H1 (cell line): Measurements from ENCODE around the gene RNF157. TPM values are rescaled to one million over a fixed set of nuclear protein-coding genes. Genes with fewer than 3 reads are reported as not detected.
A peak's percentile ranks its signal among the peaks of the same experiment; 100 is the strongest.

Source experiments
- ATF2 ChIP-seq: IDR thresholded peaks from 2 replicates; pipeline ENCODE4 v1.6.1; 2012; ENCODE audit warnings: low read length, inconsistent platforms
- CEBPB ChIP-seq: IDR thresholded peaks from 2 replicates; pipeline ENCODE4 v1.6.1; 2012; ENCODE audit warnings: low read depth, low read length
- FOSL1 ChIP-seq: IDR thresholded peaks from 2 replicates; pipeline ENCODE4 v1.6.1; 2011; ENCODE audit warnings: mild to moderate bottlenecking, low read depth, low read length, moderate library complexity; ENCODE audit not compliant: insufficient read depth
- GTF2F1 ChIP-seq: IDR thresholded peaks from 2 replicates; pipeline ENCODE4 v1.6.1; 2012; ENCODE audit warnings: low read depth, low read length, improper control_type of control experiment, borderline replicate concordance
- KDM4A ChIP-seq: IDR thresholded peaks from one replicate; pipeline ENCODE4 v1.7.1; 2012; ENCODE audit warnings: low read depth, mild to moderate bottlenecking, moderate library complexity, low read length, inconsistent platforms; ENCODE audit not compliant: severe bottlenecking
- SAP30 ChIP-seq: fragments of 300-600 bp; sonication (generic); IDR thresholded peaks from 2 replicates; pipeline ENCODE4 v1.7.1; 2012; ENCODE audit warnings: low read length, moderate library complexity, mild to moderate bottlenecking, inconsistent platforms; ENCODE audit not compliant: insufficient read depth, insufficient replicate concordance
- TAF7 ChIP-seq: optimal IDR thresholded peaks from 2 replicates; pipeline ENCODE3; 2011; ENCODE audit warnings: low read depth, mild to moderate bottlenecking, inconsistent platforms, low read length, moderate library complexity, borderline replicate concordance
- polyA plus RNA-seq, 7 experiments: library from polyadenylated mRNA; depleted of rRNA in 3 of 7; stranded (reverse) in 5 of 7; unstranded in 2 of 7; fragments of >200 nt in 5 of 7; fragments of 200-250 nt in 2 of 7; gene quantifications; 1 replicate in 5 of 7; 2 replicates in 1 of 7; 4 replicates in 1 of 7; pipeline versions ENCODE4 v1.2.1 to v1.2.3, GENCODE V29; 2011 to 2013; ENCODE audit warnings: missing spikeins in 2 of 7, mixed read lengths in 2 of 7
- total RNA-seq: library from RNA; stranded (reverse); fragmentation: NEBNext Ultra II Directional; extraction: Animal tissue kit (Norgen Biotek cat#: 25700); gene quantifications from 2 replicates; pipeline ENCODE4 v1.2.1, GENCODE V29; 2021
- TF ChIP-seq, protein P1 (sequence below): fragments of 300-600 bp; sonication (generic); IDR thresholded peaks from 2 replicates; pipeline ENCODE4 v1.7.1; 2012; ENCODE audit warnings: low read length, moderate library complexity, mild to moderate bottlenecking, inconsistent platforms; ENCODE audit not compliant: insufficient replicate concordance

The RNF157 gene
- total and polyA plus RNA-seq, 2 of the 8 experiments (the other 6 are each of a cell fraction or from before 2014, with no cell fraction given): 13.4 to 16.7 TPM

DNA sequence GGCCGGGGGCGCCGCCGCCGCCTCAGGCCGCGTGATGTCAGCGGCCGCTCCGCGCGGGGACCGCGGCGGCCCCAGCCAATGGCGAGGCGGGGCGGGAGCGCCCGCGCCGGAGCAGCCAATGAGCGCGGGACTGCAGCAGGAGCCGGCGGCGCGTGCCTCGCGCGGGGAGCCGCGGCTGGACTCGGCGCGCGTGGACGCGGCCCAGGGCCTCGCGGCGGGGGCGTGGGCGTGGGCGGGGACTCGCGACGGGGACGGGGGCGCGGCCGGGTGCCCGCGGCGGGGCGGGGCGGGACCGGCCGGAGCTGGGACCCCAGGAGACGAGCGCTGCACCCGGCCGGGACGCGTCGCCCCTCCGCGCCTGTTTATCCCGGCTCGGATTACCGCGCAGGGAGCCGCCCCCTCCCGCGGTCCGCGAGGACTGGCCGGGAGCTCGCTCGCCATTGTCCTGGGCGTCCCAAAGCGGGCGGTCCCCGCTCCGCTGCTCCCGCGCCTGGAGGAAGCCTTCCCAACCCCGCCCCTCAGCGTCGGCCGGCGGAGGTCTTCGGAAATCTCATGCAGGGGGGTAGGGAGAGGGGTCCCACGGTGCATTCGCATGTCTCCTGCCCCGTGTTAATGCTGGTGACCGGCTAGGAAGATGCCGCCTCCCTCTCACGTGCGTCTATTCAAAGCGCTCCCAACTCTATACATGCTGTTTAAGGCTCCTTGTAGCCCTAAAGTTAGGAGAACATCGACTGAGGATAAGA lies at the start of gene RNF157 (continued):
- TF ChIP-seq SAP30 (no peak), TAF7 (peak; percentile 60), CEBPB (no peak), ATF2 (0 out of 2 replicates have a peak, but pooled peaks have one; percentile 39), FOSL1 (no peak), GTF2F1 (no peak), KDM4A (peak; percentile 56)
- TF ChIP-seq, protein P1, sequence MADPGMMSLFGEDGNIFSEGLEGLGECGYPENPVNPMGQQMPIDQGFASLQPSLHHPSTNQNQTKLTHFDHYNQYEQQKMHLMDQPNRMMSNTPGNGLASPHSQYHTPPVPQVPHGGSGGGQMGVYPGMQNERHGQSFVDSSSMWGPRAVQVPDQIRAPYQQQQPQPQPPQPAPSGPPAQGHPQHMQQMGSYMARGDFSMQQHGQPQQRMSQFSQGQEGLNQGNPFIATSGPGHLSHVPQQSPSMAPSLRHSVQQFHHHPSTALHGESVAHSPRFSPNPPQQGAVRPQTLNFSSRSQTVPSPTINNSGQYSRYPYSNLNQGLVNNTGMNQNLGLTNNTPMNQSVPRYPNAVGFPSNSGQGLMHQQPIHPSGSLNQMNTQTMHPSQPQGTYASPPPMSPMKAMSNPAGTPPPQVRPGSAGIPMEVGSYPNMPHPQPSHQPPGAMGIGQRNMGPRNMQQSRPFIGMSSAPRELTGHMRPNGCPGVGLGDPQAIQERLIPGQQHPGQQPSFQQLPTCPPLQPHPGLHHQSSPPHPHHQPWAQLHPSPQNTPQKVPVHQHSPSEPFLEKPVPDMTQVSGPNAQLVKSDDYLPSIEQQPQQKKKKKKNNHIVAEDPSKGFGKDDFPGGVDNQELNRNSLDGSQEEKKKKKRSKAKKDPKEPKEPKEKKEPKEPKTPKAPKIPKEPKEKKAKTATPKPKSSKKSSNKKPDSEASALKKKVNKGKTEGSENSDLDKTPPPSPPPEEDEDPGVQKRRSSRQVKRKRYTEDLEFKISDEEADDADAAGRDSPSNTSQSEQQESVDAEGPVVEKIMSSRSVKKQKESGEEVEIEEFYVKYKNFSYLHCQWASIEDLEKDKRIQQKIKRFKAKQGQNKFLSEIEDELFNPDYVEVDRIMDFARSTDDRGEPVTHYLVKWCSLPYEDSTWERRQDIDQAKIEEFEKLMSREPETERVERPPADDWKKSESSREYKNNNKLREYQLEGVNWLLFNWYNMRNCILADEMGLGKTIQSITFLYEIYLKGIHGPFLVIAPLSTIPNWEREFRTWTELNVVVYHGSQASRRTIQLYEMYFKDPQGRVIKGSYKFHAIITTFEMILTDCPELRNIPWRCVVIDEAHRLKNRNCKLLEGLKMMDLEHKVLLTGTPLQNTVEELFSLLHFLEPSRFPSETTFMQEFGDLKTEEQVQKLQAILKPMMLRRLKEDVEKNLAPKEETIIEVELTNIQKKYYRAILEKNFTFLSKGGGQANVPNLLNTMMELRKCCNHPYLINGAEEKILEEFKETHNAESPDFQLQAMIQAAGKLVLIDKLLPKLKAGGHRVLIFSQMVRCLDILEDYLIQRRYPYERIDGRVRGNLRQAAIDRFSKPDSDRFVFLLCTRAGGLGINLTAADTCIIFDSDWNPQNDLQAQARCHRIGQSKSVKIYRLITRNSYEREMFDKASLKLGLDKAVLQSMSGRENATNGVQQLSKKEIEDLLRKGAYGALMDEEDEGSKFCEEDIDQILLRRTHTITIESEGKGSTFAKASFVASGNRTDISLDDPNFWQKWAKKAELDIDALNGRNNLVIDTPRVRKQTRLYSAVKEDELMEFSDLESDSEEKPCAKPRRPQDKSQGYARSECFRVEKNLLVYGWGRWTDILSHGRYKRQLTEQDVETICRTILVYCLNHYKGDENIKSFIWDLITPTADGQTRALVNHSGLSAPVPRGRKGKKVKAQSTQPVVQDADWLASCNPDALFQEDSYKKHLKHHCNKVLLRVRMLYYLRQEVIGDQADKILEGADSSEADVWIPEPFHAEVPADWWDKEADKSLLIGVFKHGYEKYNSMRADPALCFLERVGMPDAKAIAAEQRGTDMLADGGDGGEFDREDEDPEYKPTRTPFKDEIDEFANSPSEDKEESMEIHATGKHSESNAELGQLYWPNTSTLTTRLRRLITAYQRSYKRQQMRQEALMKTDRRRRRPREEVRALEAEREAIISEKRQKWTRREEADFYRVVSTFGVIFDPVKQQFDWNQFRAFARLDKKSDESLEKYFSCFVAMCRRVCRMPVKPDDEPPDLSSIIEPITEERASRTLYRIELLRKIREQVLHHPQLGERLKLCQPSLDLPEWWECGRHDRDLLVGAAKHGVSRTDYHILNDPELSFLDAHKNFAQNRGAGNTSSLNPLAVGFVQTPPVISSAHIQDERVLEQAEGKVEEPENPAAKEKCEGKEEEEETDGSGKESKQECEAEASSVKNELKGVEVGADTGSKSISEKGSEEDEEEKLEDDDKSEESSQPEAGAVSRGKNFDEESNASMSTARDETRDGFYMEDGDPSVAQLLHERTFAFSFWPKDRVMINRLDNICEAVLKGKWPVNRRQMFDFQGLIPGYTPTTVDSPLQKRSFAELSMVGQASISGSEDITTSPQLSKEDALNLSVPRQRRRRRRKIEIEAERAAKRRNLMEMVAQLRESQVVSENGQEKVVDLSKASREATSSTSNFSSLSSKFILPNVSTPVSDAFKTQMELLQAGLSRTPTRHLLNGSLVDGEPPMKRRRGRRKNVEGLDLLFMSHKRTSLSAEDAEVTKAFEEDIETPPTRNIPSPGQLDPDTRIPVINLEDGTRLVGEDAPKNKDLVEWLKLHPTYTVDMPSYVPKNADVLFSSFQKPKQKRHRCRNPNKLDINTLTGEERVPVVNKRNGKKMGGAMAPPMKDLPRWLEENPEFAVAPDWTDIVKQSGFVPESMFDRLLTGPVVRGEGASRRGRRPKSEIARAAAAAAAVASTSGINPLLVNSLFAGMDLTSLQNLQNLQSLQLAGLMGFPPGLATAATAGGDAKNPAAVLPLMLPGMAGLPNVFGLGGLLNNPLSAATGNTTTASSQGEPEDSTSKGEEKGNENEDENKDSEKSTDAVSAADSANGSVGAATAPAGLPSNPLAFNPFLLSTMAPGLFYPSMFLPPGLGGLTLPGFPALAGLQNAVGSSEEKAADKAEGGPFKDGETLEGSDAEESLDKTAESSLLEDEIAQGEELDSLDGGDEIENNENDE: no peak
